ENCODE data around the gene KCNK10. TPM values are rescaled to one million over a fixed set of nuclear protein-coding genes. Genes with fewer than 3 reads are reported as not detected.

The KCNK10 gene
- total RNA-seq, 1 experiment from 2014 or later = 0.96 TPM

DNA sequence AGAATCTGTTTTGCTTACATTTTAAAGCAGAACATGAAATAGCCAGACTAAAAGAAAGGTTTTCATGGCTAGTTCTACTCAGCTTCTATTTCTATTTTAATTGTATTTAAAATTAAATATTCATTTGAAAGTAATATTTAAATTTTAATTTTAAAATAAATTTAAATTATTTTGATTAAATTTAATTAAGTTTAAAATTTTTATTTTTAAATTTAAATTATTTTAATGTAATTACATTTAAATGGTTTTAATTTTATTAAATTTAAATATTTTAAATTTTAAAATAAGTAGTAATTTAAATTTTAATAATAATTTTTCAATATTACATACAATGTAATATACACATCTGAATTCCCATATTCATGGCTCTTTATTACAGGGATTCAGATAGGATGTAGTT lies 17.3 kb upstream of the KCNK10 start:
- Mint-ChIP-seq H3K9me3 (peaks cover 4% of the 10 kb centered on the region), H3K4me3 (no peak overlapping the region), H3K27me3 (ENCODE audit: low read depth) (no peaks in the 10 kb centered on the region; the same call in 1 of the 2 replicates), H3K36me3 (no peaks in the 10 kb centered on the region), H3K27ac (no peak overlapping the region), H3K4me1 (peaks cover 10% of the 10 kb centered on the region)
- no peak for DNase-seq (ENCODE audit: low spot score)
- CTCF ChIA-PET = interaction anchor here (1.3 kb wide), 1 partner anchor 151 kb away, joined by 3 read pairs; no protein-coding TSS in a partner anchor
- TF ChIP-seq HMGA2 (CRISPR knock-in tag; IDR thresholded peaks at IDR 0.05) = peak; percentile 97
- no peak for TF ChIP-seq TEAD1 (CRISPR knock-in tag; IDR thresholded peaks at IDR 0.05)
- POLR2A ChIA-PET = no interaction called here
- ATAC-seq = no peak

GRCh38 chr14:88333036-88333435 lies 10.0 kb upstream of the KCNK10 start:
- DNase-seq (ENCODE audit: low spot score) = no peak
- H3K36me3 Mint-ChIP-seq = no peaks in the 10 kb centered on the region
- ChIA-PET CTCF (interaction anchor here (1.1 kb wide), 1 partner anchor 47 kb away, joined by 3 read pairs; no protein-coding TSS in a partner anchor), POLR2A (no interaction called here)
- peaks cover 4% of the 10 kb centered on the region; the same call in 1 of the 2 replicates for H3K4me1 Mint-ChIP-seq
- H3K27ac Mint-ChIP-seq = no peak overlapping the region
- H3K27me3 Mint-ChIP-seq (ENCODE audit: low read depth) = peaks cover 31% of the 10 kb centered on the region
- peaks cover 10% of the 10 kb centered on the region for H3K9me3 Mint-ChIP-seq
- TF ChIP-seq NR2C2 (CRISPR knock-in tag; IDR thresholded peaks at IDR 0.05) = no peak
- TF ChIP-seq ATF1 (CRISPR knock-in tag; IDR thresholded peaks at IDR 0.05) = no peak
- no peak for TF ChIP-seq NR1H2 (CRISPR knock-in tag; IDR thresholded peaks at IDR 0.05)
- TF ChIP-seq FOXP1 (CRISPR knock-in tag; IDR thresholded peaks at IDR 0.05; ENCODE audit: borderline replicate concordance) = no peak
- H3K4me3 Mint-ChIP-seq = no peak overlapping the region
- peak; percentile 80 for ATAC-seq

- peaks cover 10% of the 10 kb centered on the region for H3K9me3 Mint-ChIP-seq
- no peak for DNase-seq (ENCODE audit: low spot score)
- peak overlapping the region; percentile 75 for H3K4me3 Mint-ChIP-seq
- H3K27me3 Mint-ChIP-seq (ENCODE audit: low read depth) = peaks cover 77% of the 10 kb centered on the region
- no peaks in the 10 kb centered on the region for H3K36me3 Mint-ChIP-seq
- ATAC-seq = no peak
- no peak overlapping the region for H3K27ac Mint-ChIP-seq
- no peak for TF ChIP-seq SP1 (CRISPR knock-in tag; conservative IDR thresholded peaks at IDR 0.05)
- TF ChIP-seq ELF4 (CRISPR knock-in tag; IDR thresholded peaks at IDR 0.05; ENCODE audit: low read depth) = no peak
- no peak for TF ChIP-seq ZNF317 (CRISPR knock-in tag; IDR thresholded peaks at IDR 0.05; ENCODE audit: borderline replicate concordance, low read depth)
- TF ChIP-seq AR (CRISPR knock-in tag; IDR thresholded peaks at IDR 0.05) = no peak
- no peak for TF ChIP-seq EMX1 (CRISPR knock-in tag; IDR thresholded peaks at IDR 0.05)
- no peak for TF ChIP-seq RORB (CRISPR knock-in tag; IDR thresholded peaks at IDR 0.05)
- POLR2A ChIA-PET = no interaction called here
- CTCF ChIA-PET = interaction anchor here (1.3 kb wide), 1 partner anchor 52 kb away, joined by 5 read pairs; no protein-coding TSS in a partner anchor
- peaks cover 15% of the 10 kb centered on the region for H3K4me1 Mint-ChIP-seq
These were observed 4.4 kb upstream of the KCNK10 start for GRCh38 chr14:88327497-88327896.

DNA sequence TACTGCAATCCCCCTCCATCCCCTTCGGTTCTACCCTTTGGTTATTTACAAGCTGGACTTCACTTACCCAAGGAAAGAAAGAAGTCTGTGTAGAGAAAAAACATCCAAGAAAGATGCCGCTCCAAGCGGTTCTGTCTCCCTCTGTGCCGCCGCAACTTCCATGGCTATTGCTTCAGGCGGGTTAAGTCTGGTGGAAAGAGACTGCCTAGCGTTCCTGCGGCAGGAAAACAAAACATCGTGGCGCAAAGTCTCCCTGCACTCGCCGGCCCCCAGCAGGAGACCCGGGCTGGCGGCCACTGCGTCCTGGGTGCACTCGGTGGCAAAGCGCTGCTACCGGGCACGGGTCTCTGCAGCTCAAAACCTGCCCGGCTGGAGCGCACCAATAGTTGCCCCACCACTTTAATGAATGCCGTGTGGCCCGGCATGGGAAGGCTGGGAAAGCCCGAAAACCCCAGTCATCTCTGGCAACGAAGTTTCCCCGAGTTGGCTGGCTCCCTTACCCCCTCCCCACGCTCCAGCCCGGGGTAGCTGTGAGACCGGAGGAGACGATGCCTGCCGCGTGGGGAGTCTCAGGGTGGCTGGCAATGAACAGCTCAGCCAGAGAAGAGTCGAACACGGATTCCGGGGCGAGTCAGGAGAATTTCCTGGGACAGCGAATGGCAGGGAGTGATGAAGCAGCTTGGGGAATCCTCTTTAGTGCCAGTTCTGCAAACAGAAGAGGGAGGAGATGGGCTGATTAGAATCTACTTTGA lies 3.5 kb upstream of the KCNK10 start:
- H3K27ac Mint-ChIP-seq = no peak overlapping the region
- POLR2A ChIA-PET = no interaction called here
- peak overlapping the region; percentile 75 for H3K4me3 Mint-ChIP-seq
- TF ChIP-seq FOXP1 (CRISPR knock-in tag; IDR thresholded peaks at IDR 0.05; ENCODE audit: borderline replicate concordance) = peak; percentile 65; the same call in 1 of the 2 replicates
- TF ChIP-seq, protein P1, sequence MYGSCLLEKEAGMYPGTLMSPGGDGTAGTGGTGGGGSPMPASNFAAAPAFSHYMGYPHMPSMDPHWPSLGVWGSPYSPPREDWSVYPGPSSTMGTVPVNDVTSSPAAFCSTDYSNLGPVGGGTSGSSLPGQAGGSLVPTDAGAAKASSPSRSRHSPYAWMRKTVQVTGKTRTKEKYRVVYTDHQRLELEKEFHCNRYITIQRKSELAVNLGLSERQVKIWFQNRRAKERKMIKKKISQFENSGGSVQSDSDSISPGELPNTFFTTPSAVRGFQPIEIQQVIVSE (CRISPR knock-in tag; IDR thresholded peaks at IDR 0.05; ENCODE audit: borderline replicate concordance) = no peak
- peak; percentile 45 for DNase-seq (ENCODE audit: low spot score)
- peaks cover 77% of the 10 kb centered on the region for H3K27me3 Mint-ChIP-seq (ENCODE audit: low read depth)
- ATAC-seq = peak; percentile 37
- peaks cover 15% of the 10 kb centered on the region for H3K4me1 Mint-ChIP-seq
- peaks cover 10% of the 10 kb centered on the region for H3K9me3 Mint-ChIP-seq
- CTCF ChIA-PET = interaction anchor here (1.0 to 1.3 kb wide), 5 partner anchors 53 to 312 kb away, joined by 3 to 7 read pairs (median 3); no protein-coding TSS in a partner anchor
- no peaks in the 10 kb centered on the region for H3K36me3 Mint-ChIP-seq
